Caco-2 (cell line): ENCODE results near the gene RAB3A. TPM values are rescaled to one million over a fixed set of nuclear protein-coding genes. Genes with fewer than 3 reads are reported as not detected.

Experiments used
- BruUV-seq: library from RNA; stranded (reverse); fragments of 400-500 nt; replicated peaks from 2 replicates; lab custom pipeline; 2021; lab: Mats Ljungman, UMichigan
- CTCF ChIA-PET: fragments of 300-600 bp; sonication (Branson Sonifier 250); formaldehyde crosslinking; loops from one replicate; lab custom pipeline; 2022; ENCODE audit warnings: antibody characterized with exemption; lab: Charles Lee
- POLR2A ChIA-PET: fragments of 300-600 bp; sonication (Branson Sonifier 250); formaldehyde crosslinking; loops from one replicate; lab custom pipeline; 2022; ENCODE audit warnings: antibody characterized with exemption; lab: Charles Lee
- DNase-seq, 2 experiments: peaks; one replicate each; pipeline versions ENCODE4 v3.0.0 to v3.0.0-alpha.2; 2020 to 2022
- H3K27me3 ChIP-seq: replicated peaks from 2 replicates; pipeline ENCODE4 v1.6.0; 2011; ENCODE audit warnings: low read length; ENCODE audit not compliant: control insufficient read depth, insufficient read depth
- H3K36me3 ChIP-seq: 2 replicates; pipeline ENCODE4 v1.5.1; 2011; ENCODE audit warnings: low read length; ENCODE audit not compliant: control insufficient read depth, insufficient read depth
- H3K4me1 ChIP-seq: fragments of 250-450 bp; sonication (Bioruptor Pico); 2 replicates; pipeline ENCODE4 v1.5.1; 2020; ENCODE audit warnings: mild to moderate bottlenecking
- H3K4me3 ChIP-seq: 2 replicates; pipeline ENCODE4 v1.5.1; 2011; ENCODE audit warnings: low read depth, mild to moderate bottlenecking, control low read depth, low read length
- H3K9me3 ChIP-seq: fragments of 250-450 bp; sonication (Bioruptor Pico); 2 replicates; pipeline ENCODE4 v1.5.1; 2020; ENCODE audit warnings: mild to moderate bottlenecking, moderate library complexity
- H3K27ac Mint-ChIP-seq: one replicate; pipeline ENCODE4 v1.8.0; 2022; ENCODE audit warnings: mixed read lengths; ENCODE audit not compliant: unreplicated experiment
- H3K27me3 Mint-ChIP-seq: one replicate; pipeline ENCODE4 v1.8.0; 2022; ENCODE audit warnings: mixed read lengths; ENCODE audit not compliant: insufficient read depth, unreplicated experiment
- H3K36me3 Mint-ChIP-seq: one replicate; pipeline ENCODE4 v1.8.0; 2022; ENCODE audit warnings: mild to moderate bottlenecking, mixed read lengths; ENCODE audit not compliant: insufficient read depth, unreplicated experiment
- H3K4me1 Mint-ChIP-seq: one replicate; pipeline ENCODE4 v1.8.0; 2022; ENCODE audit warnings: low read depth, mixed read lengths; ENCODE audit not compliant: unreplicated experiment
- H3K4me3 Mint-ChIP-seq: one replicate; pipeline ENCODE4 v1.8.0; 2022; ENCODE audit warnings: mild to moderate bottlenecking, moderate library complexity, mixed read lengths; ENCODE audit not compliant: unreplicated experiment
- H3K9me3 Mint-ChIP-seq: one replicate; pipeline ENCODE4 v1.8.0; 2022; ENCODE audit warnings: mixed read lengths; ENCODE audit not compliant: unreplicated experiment
- CTCF ChIP-seq, 2 experiments: fragments of 200-600 bp in 1 of 2; IDR thresholded peaks; 1 replicate in 1 of 2; 2 replicates in 1 of 2; pipeline versions ENCODE4 v1.5.1 to v1.8.0; 2011 to 2022; ENCODE audit warnings: antibody characterized with exemption in 1 of 2, control low read depth in 1 of 2, inconsistent platforms in 1 of 2, low read depth in 1 of 2, low read length in 1 of 2, mild to moderate bottlenecking in 1 of 2, moderate library complexity in 1 of 2; ENCODE audit not compliant: insufficient read depth in 1 of 2, severe bottlenecking in 1 of 2, unreplicated experiment in 1 of 2
- intact Hi-C: fragments of 100-400 bp; cut with micrococcal nuclease; formaldehyde crosslinking; loops from one replicate; pipeline ENCODE4 v1.10.0; 2022; ENCODE audit not compliant: unreplicated experiment
- total RNA-seq: library from RNA; stranded (reverse); gene quantifications from 2 replicates; pipeline ENCODE4 v1.2.3, GENCODE V29; 2022

The RAB3A gene
- total RNA-seq, 1 experiment from 2014 or later = 2.3 TPM

- H3K9me3 ChIP-seq = no peaks in the 10 kb centered on the region
- no peak for DNase-seq
- H3K27me3 Mint-ChIP-seq = no peaks in the 10 kb centered on the region
- H3K27me3 ChIP-seq = no peaks in the 10 kb centered on the region
- peaks cover 4% of the 10 kb centered on the region; the same call in 1 of the 2 replicates for H3K4me1 ChIP-seq
- BruUV-seq = no TSS peak
- intact Hi-C loops = no loop called here
- ChIA-PET POLR2A (no interaction called here), CTCF (no interaction called here)
- H3K4me3 ChIP-seq = no peak overlapping the region
- TF ChIP-seq CTCF (IDR thresholded peaks at IDR 0.05; ENCODE audit: insufficient read depth in 1 of 2, low read depth in 1 of 2, low read length in 1 of 2, severe bottlenecking in 1 of 2, unreplicated experiment in 1 of 2) = no peak
- peaks cover 19% of the 10 kb centered on the region for H3K36me3 Mint-ChIP-seq
- H3K36me3 ChIP-seq = no peaks in the 10 kb centered on the region; the same call in 1 of the 2 replicates
- H3K4me1 Mint-ChIP-seq = no peaks in the 10 kb centered on the region
- H3K27ac Mint-ChIP-seq = no peak overlapping the region
- no peak overlapping the region for H3K4me3 Mint-ChIP-seq
- H3K9me3 Mint-ChIP-seq = no peaks in the 10 kb centered on the region
These were observed 7.4 kb downstream of the RAB3A start for GRCh38 chr19:18196511-18196845.

- no TSS peak for BruUV-seq
- ChIA-PET POLR2A (no interaction called here), CTCF (interaction anchor here (1.1 kb wide), 1 partner anchor 81 kb away, joined by 4 read pairs; no protein-coding TSS in a partner anchor)
- no peaks in the 10 kb centered on the region for H3K9me3 Mint-ChIP-seq
- H3K4me3 Mint-ChIP-seq = peak overlapping the region; percentile 76
- H3K9me3 ChIP-seq = no peaks in the 10 kb centered on the region
- peaks cover 4% of the 10 kb centered on the region; the same call in 1 of the 2 replicates for H3K4me1 ChIP-seq
- DNase-seq = no peak
- TF ChIP-seq CTCF (IDR thresholded peaks at IDR 0.05; ENCODE audit: insufficient read depth in 1 of 2, low read depth in 1 of 2, low read length in 1 of 2, severe bottlenecking in 1 of 2, unreplicated experiment in 1 of 2) = no peak
- no peaks in the 10 kb centered on the region for H3K4me1 Mint-ChIP-seq
- H3K27me3 Mint-ChIP-seq = no peaks in the 10 kb centered on the region
- no peaks in the 10 kb centered on the region for H3K27me3 ChIP-seq
- H3K36me3 ChIP-seq = no peaks in the 10 kb centered on the region; the same call in 1 of the 2 replicates
- intact Hi-C loops = no loop called here
- no peak overlapping the region; the same call in 1 of the 2 replicates for H3K4me3 ChIP-seq
- peaks cover 19% of the 10 kb centered on the region for H3K36me3 Mint-ChIP-seq
- no peak overlapping the region for H3K27ac Mint-ChIP-seq
These were observed 9.1 kb downstream of the RAB3A start for GRCh38 chr19:18194554-18195238.

- no peaks in the 10 kb centered on the region for H3K27me3 Mint-ChIP-seq
- no peak for TF ChIP-seq CTCF (IDR thresholded peaks at IDR 0.05; ENCODE audit: insufficient read depth in 1 of 2, low read depth in 1 of 2, low read length in 1 of 2, severe bottlenecking in 1 of 2, unreplicated experiment in 1 of 2)
- H3K36me3 ChIP-seq = no peaks in the 10 kb centered on the region; the same call in 1 of the 2 replicates
- H3K9me3 Mint-ChIP-seq = no peaks in the 10 kb centered on the region
- DNase-seq = no peak
- H3K4me3 ChIP-seq = peak overlapping the region; percentile 77
- intact Hi-C loops = no loop called here
- peak overlapping the region; percentile 69 for H3K27ac Mint-ChIP-seq
- peaks cover 19% of the 10 kb centered on the region for H3K36me3 Mint-ChIP-seq
- TSS peak; percentile 62 for BruUV-seq
- H3K4me3 Mint-ChIP-seq = peak overlapping the region; percentile 76
- H3K27me3 ChIP-seq = no peaks in the 10 kb centered on the region
- POLR2A ChIA-PET = no interaction called here
- CTCF ChIA-PET = interaction anchor here (1.1 kb wide), 1 partner anchor 81 kb away, joined by 4 read pairs; no protein-coding TSS in a partner anchor
- H3K4me1 Mint-ChIP-seq = no peaks in the 10 kb centered on the region
- H3K4me1 ChIP-seq = peaks cover 4% of the 10 kb centered on the region; the same call in 1 of the 2 replicates
- no peaks in the 10 kb centered on the region for H3K9me3 ChIP-seq
These were observed 9.7 kb downstream of the RAB3A start for GRCh38 chr19:18194181-18194530.
